T-cell (primary cell): ENCODE measurements around the gene C19orf33. TPM values are rescaled to one million over a fixed set of nuclear protein-coding genes. Genes with fewer than 3 reads are reported as not detected.

Source experiments
- ATAC-seq, 4 experiments: fragments of 200-7000 bp in 3 of 4; fragments of 150-1000 bp in 1 of 4; cut with Tn5 transposase; replicated peaks in 1 of 4; 1 replicate in 3 of 4; 2 replicates in 1 of 4; pipeline ENCODE4 v1.10.0; 2021; ENCODE audit warnings: moderate library complexity in 3 of 4, mild to moderate bottlenecking in 2 of 4, moderate number of reproducible peaks in 1 of 4
- CTCF ChIA-PET, 2 donors: fragments of 300-600 bp; sonication (Branson Sonifier 250); formaldehyde crosslinking; loops; one replicate each; lab custom pipeline; 2022; ENCODE audit warnings: antibody characterized with exemption in 2 of 2; lab: Charles Lee
- POLR2A ChIA-PET, 2 donors: fragments of 300-600 bp; sonication (Branson Sonifier 250); formaldehyde crosslinking; loops; one replicate each; lab custom pipeline; 2022; ENCODE audit warnings: antibody characterized with exemption in 2 of 2; lab: Charles Lee
- DNase-seq, 35 experiments: peaks; one replicate each; pipeline versions ENCODE4 v3.0.0 to v3.0.0-alpha.2; 2013 to 2023
- H3K27ac ChIP-seq: one replicate; pipeline ENCODE4 v1.5.1; 2013; ENCODE audit warnings: low read length
- H3K27me3 ChIP-seq, 2 experiments: replicated peaks in 1 of 2; 1 replicate in 1 of 2; 2 replicates in 1 of 2; pipeline versions ENCODE4 v1.6.1 to v1.7.0; 2013; ENCODE audit warnings: low read length in 1 of 2, mixed read lengths in 1 of 2; ENCODE audit not compliant: control insufficient read depth in 2 of 2, insufficient read depth in 2 of 2; ENCODE audit errors: extremely low read depth in 1 of 2
- H3K36me3 ChIP-seq, 2 donors: 1 replicate in 1 of 2; 2 replicates in 1 of 2; pipeline versions ENCODE4 v1.6.1 to v1.7.0; 2013; ENCODE audit warnings: low read length in 1 of 2; ENCODE audit not compliant: control insufficient read depth in 2 of 2, insufficient read depth in 1 of 2; ENCODE audit errors: extremely low read depth in 1 of 2
- H3K4me1 ChIP-seq, 2 experiments: 1 replicate in 1 of 2; 2 replicates in 1 of 2; pipeline versions ENCODE4 v1.6.1 to v1.7.0; 2013; ENCODE audit warnings: low read length in 2 of 2, mixed read lengths in 1 of 2; ENCODE audit not compliant: insufficient read depth in 2 of 2, control insufficient read depth in 1 of 2; ENCODE audit errors: extremely low read depth in 1 of 2
- H3K4me3 ChIP-seq, 2 donors: 1 replicate in 1 of 2; 2 replicates in 1 of 2; pipeline versions ENCODE4 v1.5.1 to v1.7.0; 2013; ENCODE audit warnings: mild to moderate bottlenecking in 2 of 2, low read length in 1 of 2, moderate library complexity in 1 of 2; ENCODE audit not compliant: control insufficient read depth in 1 of 2; ENCODE audit errors: extremely low read depth in 1 of 2
- H3K9me3 ChIP-seq: 2 replicates; pipeline ENCODE4 v1.7.0; 2013
- H3K27ac Mint-ChIP-seq, 2 donors: one replicate each; pipeline ENCODE4 v1.8.0; 2020 to 2021; ENCODE audit warnings: mild to moderate bottlenecking in 2 of 2, mixed read lengths in 2 of 2
- H3K27me3 Mint-ChIP-seq, 2 donors: one replicate each; pipeline ENCODE4 v1.8.0; 2021 to 2022; ENCODE audit warnings: mixed read lengths in 2 of 2
- H3K36me3 Mint-ChIP-seq: one replicate; pipeline ENCODE4 v1.8.0; 2021; ENCODE audit warnings: mixed read lengths
- H3K4me1 Mint-ChIP-seq, 3 donors: one replicate each; pipeline ENCODE4 v1.8.0; 2020 to 2022; ENCODE audit warnings: mixed read lengths in 3 of 3, mild to moderate bottlenecking in 1 of 3
- H3K4me3 Mint-ChIP-seq, 3 donors: one replicate each; pipeline ENCODE4 v1.8.0; 2020 to 2022; ENCODE audit warnings: mild to moderate bottlenecking in 3 of 3, mixed read lengths in 3 of 3, moderate library complexity in 3 of 3
- H3K9me3 Mint-ChIP-seq, 3 donors: one replicate each; pipeline ENCODE4 v1.8.0; 2020 to 2022; ENCODE audit warnings: mixed read lengths in 3 of 3
- WGBS: methylation state at CpG from one replicate; pipeline ENCODE4 v1.1.5; 2013; ENCODE audit warnings: missing lambda C conversion rate; ENCODE audit not compliant: insufficient coverage; 5-methylcytosine and 5-hydroxymethylcytosine counted together
- total RNA-seq, 35 experiments: library from RNA in 6 of 35; stranded (reverse) in 6 of 35; fragments of 120-200 nt in 1 of 35; gene quantifications; one replicate each; pipeline versions ENCODE4 v1.2.1 to v1.2.4 and lab custom pipeline; 2013 to 2026

C19orf33 gene
- total RNA-seq, 5 donors from 2014 or later (not counting 1 experiment from before 2014, with no cell fraction given) = 0.56 to 1.4 (median 1.3) TPM; not detected in 2

GRCh38 chr19:38264486-38265212, 39.4 kb upstream of the C19orf33 start, which contains the start of gene SPINT2:
Gene SPINT2, plus strand, starts transcription at chr19:38264573. Its CDS starts 320 bp downstream, at chr19:38264893.
- peak within 1 kb of the TSS; percentile 53 for H3K27ac ChIP-seq
- no peaks in the 10 kb centered on the region for H3K36me3 Mint-ChIP-seq
- ATAC-seq (peak; percentile 51 to 58 (median 56)), DNase-seq (peak in 28 of 35 experiments; percentile 23 to 70 (median 39))
- ChIA-PET CTCF (interaction anchor here in 1 of 2 donors (1.0 kb wide), 1 partner anchor 71 kb away, joined by 3 read pairs; the partner anchor contains the start of gene CATSPERG), POLR2A (no interaction called here)
- no peaks in the 10 kb centered on the region for H3K36me3 ChIP-seq
- H3K9me3 Mint-ChIP-seq = no peaks in the 10 kb centered on the region
- WGBS = 3% methylated on average over 77 of the region's 78 CpGs
- H3K27ac Mint-ChIP-seq = peak within 1 kb of the TSS; percentile 74 to 85
- peaks cover 3 to 22% of the 10 kb centered on the region in 2 experiments for H3K4me1 ChIP-seq
- H3K4me3 ChIP-seq = peak within 1 kb of the TSS; percentile 67 to 74
- H3K27me3 ChIP-seq = peaks cover 0 to 11% of the 10 kb centered on the region in 2 experiments
- H3K4me3 Mint-ChIP-seq = peak within 1 kb of the TSS; percentile 82 to 87 (median 83)
- H3K9me3 ChIP-seq = no peaks in the 10 kb centered on the region
- peaks cover 32 to 40% (median 35%) of the 10 kb centered on the region in 3 donors for H3K4me1 Mint-ChIP-seq
- H3K27me3 Mint-ChIP-seq = peaks cover 0 to 4% of the 10 kb centered on the region in 2 donors

- Histone ChIP-seq H3K9me3 (no peaks in the 10 kb centered on the region), H3K36me3 (no peaks in the 10 kb centered on the region), H3K4me1 (peaks cover 3 to 22% of the 10 kb centered on the region in 2 experiments), H3K27me3 (peaks cover 0 to 9% of the 10 kb centered on the region in 2 experiments), H3K27ac (peak overlapping the region; percentile 53), H3K4me3 (peak overlapping the region; percentile 67 to 74)
- Mint-ChIP-seq H3K4me1 (peaks cover 32 to 40% (median 35%) of the 10 kb centered on the region in 3 donors), H3K27ac (peak overlapping the region; percentile 74 to 85), H3K4me3 (peak overlapping the region; percentile 82 to 87 (median 82)), H3K27me3 (peaks cover 0 to 4% of the 10 kb centered on the region in 2 donors), H3K9me3 (no peaks in the 10 kb centered on the region), H3K36me3 (peaks cover 3% of the 10 kb centered on the region)
- 31% methylated on average over 13 of the region's 14 CpGs for WGBS
- ChIA-PET CTCF (interaction anchor here in 1 of 2 donors (0.6 kb wide), 1 partner anchor 151 kb away, joined by 5 read pairs; no protein-coding TSS in a partner anchor), POLR2A (interaction anchor here in 1 of 2 donors (0.6 kb wide), 1 partner anchor 189 kb away, joined by 6 read pairs; no protein-coding TSS in a partner anchor)
- peak in 1 of 4 experiments; percentile 37 for ATAC-seq
- peak in 10 of 35 experiments; percentile 7 to 43 (median 16) for DNase-seq
Measured at GRCh38 chr19:38265213-38265861, 38.7 kb upstream of the C19orf33 start.

GRCh38 chr19:38265921-38266429, 38.1 kb upstream of the C19orf33 start:
- Histone ChIP-seq H3K36me3 (no peaks in the 10 kb centered on the region), H3K4me3 (no peak overlapping the region), H3K27ac (no peak overlapping the region), H3K4me1 (peaks cover 3 to 22% of the 10 kb centered on the region in 2 experiments), H3K27me3 (peaks cover 0 to 9% of the 10 kb centered on the region in 2 experiments), H3K9me3 (no peaks in the 10 kb centered on the region)
- H3K36me3 Mint-ChIP-seq = peaks cover 6% of the 10 kb centered on the region
- H3K9me3 Mint-ChIP-seq = no peaks in the 10 kb centered on the region
- H3K4me3 Mint-ChIP-seq = peak overlapping the region; percentile 82 to 87 (median 82)
- peaks cover 32 to 40% (median 35%) of the 10 kb centered on the region in 3 donors for H3K4me1 Mint-ChIP-seq
- H3K27ac Mint-ChIP-seq = peak overlapping the region in 1 of 2 donors; percentile 39
- H3K27me3 Mint-ChIP-seq = peaks cover 0 to 4% of the 10 kb centered on the region in 2 donors
- DNase-seq (no peak), ATAC-seq (no peak)
- 85% methylated on average over 8 of the region's 12 CpGs for WGBS
- ChIA-PET CTCF (no interaction called here), POLR2A (interaction anchor here in 1 of 2 donors (0.6 kb wide), 1 partner anchor 188 kb away, joined by 6 read pairs; no protein-coding TSS in a partner anchor)

- Histone ChIP-seq H3K9me3 (no peaks in the 10 kb centered on the region), H3K36me3 (no peaks in the 10 kb centered on the region), H3K27me3 (peaks cover 0 to 9% of the 10 kb centered on the region in 2 experiments), H3K4me3 (no peak overlapping the region), H3K27ac (no peak overlapping the region), H3K4me1 (peaks cover 3 to 22% of the 10 kb centered on the region in 2 experiments)
- DNase-seq = no peak
- H3K27me3 Mint-ChIP-seq = peaks cover 0 to 4% of the 10 kb centered on the region in 2 donors
- ChIA-PET POLR2A (no interaction called here), CTCF (interaction anchor here in 1 of 2 donors (0.6 kb wide), 1 partner anchor 575 kb away, joined by 4 read pairs; no protein-coding TSS in a partner anchor)
- peaks cover 6% of the 10 kb centered on the region for H3K36me3 Mint-ChIP-seq
- no peak overlapping the region for H3K4me3 Mint-ChIP-seq
- peak overlapping the region in 1 of 2 donors; percentile 1 for H3K27ac Mint-ChIP-seq
- no peak for ATAC-seq
- H3K4me1 Mint-ChIP-seq = peaks cover 32 to 40% (median 35%) of the 10 kb centered on the region in 3 donors
- WGBS = 93% methylated on average over 11 of the region's 12 CpGs
- H3K9me3 Mint-ChIP-seq = no peaks in the 10 kb centered on the region
Measured at GRCh38 chr19:38266981-38267597, 37.0 kb upstream of the C19orf33 start.

DNA sequence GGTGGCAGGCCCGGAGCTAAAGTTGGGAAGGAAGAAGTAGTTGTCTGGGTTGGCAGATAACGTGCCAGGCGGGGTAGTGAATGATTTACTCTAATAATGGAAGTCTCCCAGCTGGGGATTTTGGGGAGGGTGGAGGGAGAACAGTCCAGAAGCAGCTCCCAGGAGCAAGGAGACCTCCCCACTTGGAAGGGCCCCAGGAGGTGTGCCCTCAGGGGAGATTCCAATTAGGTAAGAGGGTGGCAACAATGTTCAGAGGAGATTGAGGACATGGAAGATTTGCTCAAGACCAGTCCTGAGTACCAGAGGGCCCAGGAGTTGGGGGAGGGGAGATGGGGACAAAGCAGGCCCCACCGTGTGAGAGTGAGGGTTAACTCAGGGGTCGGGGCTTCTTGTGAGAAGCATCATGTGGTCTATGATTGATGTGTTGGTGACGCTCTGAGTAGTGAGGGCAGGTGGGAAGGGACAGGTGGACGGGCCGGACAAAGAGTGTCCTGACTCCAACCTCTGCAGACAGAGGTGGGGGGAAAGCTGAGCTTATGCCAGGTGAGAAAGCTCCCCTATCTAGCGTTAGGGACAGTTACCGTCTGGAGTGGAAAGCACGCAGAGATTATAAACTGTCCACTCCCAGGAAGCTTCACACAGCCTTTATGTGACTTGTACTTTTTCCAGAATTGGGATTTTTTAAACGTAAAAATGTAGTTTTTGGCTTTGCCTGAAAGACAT, 36.1 kb upstream of the C19orf33 start:
- Mint-ChIP-seq H3K27me3 (peaks cover 0 to 4% of the 10 kb centered on the region in 2 donors), H3K9me3 (no peaks in the 10 kb centered on the region), H3K4me1 (peaks cover 32 to 40% (median 35%) of the 10 kb centered on the region in 3 donors), H3K27ac (peak overlapping the region in 1 of 2 donors; percentile 59), H3K36me3 (peaks cover 6% of the 10 kb centered on the region), H3K4me3 (no peak overlapping the region)
- Histone ChIP-seq H3K27ac (no peak overlapping the region), H3K27me3 (peaks cover 0 to 9% of the 10 kb centered on the region in 2 experiments), H3K36me3 (no peaks in the 10 kb centered on the region), H3K4me3 (no peak overlapping the region), H3K9me3 (no peaks in the 10 kb centered on the region), H3K4me1 (peaks cover 3 to 22% of the 10 kb centered on the region in 2 experiments)
- WGBS = 76% methylated on average over 8 of the region's 12 CpGs
- ChIA-PET CTCF (no interaction called here), POLR2A (no interaction called here)
- DNase-seq = no peak
- ATAC-seq = no peak
